GM21723 (cell line): Measurements from ENCODE around the gene TMEM190.
"Not testable (repeated sequence)": the region's sequence is repeated elsewhere in the genome, so short reads cannot be mapped to it uniquely, and the experiment has no call there.

Source experiments
- ATAC-seq: cut with Tn5 transposase; IDR thresholded peaks from one replicate; pipeline ENCODE4 v1.9.1; 2021; ENCODE audit warnings: mild to moderate bottlenecking, moderate library complexity; ENCODE audit not compliant: unreplicated experiment

TMEM190 gene

GRCh38 chr19:55376241-55376933 lies at the start of gene TMEM190:
Gene TMEM190 (plus strand): TSS chr19:55376826. CDS start chr19:55376854, 28 bp downstream.
- ATAC-seq = no peak

GRCh38 chr19:55328774-55329318 lies 47.8 kb upstream of the TMEM190 start:
- not testable (repeated sequence) for ATAC-seq

- not testable (repeated sequence) for ATAC-seq
These were observed 46.8 kb upstream of the TMEM190 start for GRCh38 chr19:55329791-55330190.

GRCh38 chr19:55333870-55334269 lies 42.8 kb upstream of the TMEM190 start:
- no peak for ATAC-seq

- no peak for ATAC-seq
These were observed 40.5 kb upstream of the TMEM190 start for GRCh38 chr19:55336101-55336500.

- peak; percentile 85 for ATAC-seq
These were observed 37.3 kb upstream of the TMEM190 start, which contains the start of gene KMT5C for GRCh38 chr19:55339105-55339888. Gene KMT5C (plus strand): TSS chr19:55339876. CDS start chr19:55341937, 2,061 bp downstream.

- peak; percentile 0 for ATAC-seq
These were observed 36.5 kb upstream of the TMEM190 start for GRCh38 chr19:55339889-55340783.

GRCh38 chr19:55340784-55341147 lies 35.9 kb upstream of the TMEM190 start:
- no peak for ATAC-seq

GRCh38 chr19:55341171-55341588 lies 35.4 kb upstream of the TMEM190 start:
- ATAC-seq = no peak

- no peak for ATAC-seq
These were observed 34.8 kb upstream of the TMEM190 start for GRCh38 chr19:55341595-55342531.

- no peak for ATAC-seq
These were observed 32.2 kb upstream of the TMEM190 start for GRCh38 chr19:55344444-55344843.

- ATAC-seq = no peak
These were observed 31.4 kb upstream of the TMEM190 start for GRCh38 chr19:55345101-55345817.

- no peak for ATAC-seq
These were observed 30.6 kb upstream of the TMEM190 start for GRCh38 chr19:55345818-55346724.

- ATAC-seq = no peak
These were observed 29.7 kb upstream of the TMEM190 start for GRCh38 chr19:55346725-55347441.

GRCh38 chr19:55347442-55348009 lies 29.1 kb upstream of the TMEM190 start:
- no peak for ATAC-seq

- ATAC-seq = no peak
These were observed 28.1 kb upstream of the TMEM190 start for GRCh38 chr19:55348317-55349034.
